SK-N-SH treated with all-trans-retinoic acid at 6 μM for 48 hours (cell line): ENCODE results near the gene CELF5.

Experiments used
- BACH2 ChIP-seq: fragments of 250-450 bp; sonication (Bioruptor Pico); IDR thresholded peaks from 2 replicates; pipeline ENCODE4 v1.9.0; 2021; ENCODE audit warnings: mild to moderate bottlenecking, borderline replicate concordance
- CSDC2 ChIP-seq: fragments of 250-450 bp; sonication (Bioruptor Pico); IDR thresholded peaks from 2 replicates; pipeline ENCODE4 v1.5.0; 2020; ENCODE audit warnings: mild to moderate bottlenecking, moderate library complexity
- GLIS3 ChIP-seq: fragments of 250-450 bp; sonication (Bioruptor Pico); IDR thresholded peaks from 2 replicates; pipeline ENCODE4 v1.5.0; 2020; ENCODE audit warnings: mild to moderate bottlenecking, moderate library complexity
- ISL1 ChIP-seq: fragments of 250-450 bp; sonication (Bioruptor Pico); IDR thresholded peaks from 2 replicates; pipeline ENCODE4 v2.1.2; 2022; ENCODE audit warnings: mild to moderate bottlenecking, moderate library complexity
- OSR1 ChIP-seq: fragments of 250-450 bp; sonication (Bioruptor Pico); IDR thresholded peaks from 2 replicates; pipeline ENCODE4 v1.8.0; 2022; ENCODE audit warnings: moderate library complexity, mild to moderate bottlenecking, inconsistent platforms
- RARB ChIP-seq: fragments of 250-450 bp; sonication (Bioruptor Pico); IDR thresholded peaks from 2 replicates; pipeline ENCODE4 v1.8.0; 2021; ENCODE audit warnings: mild to moderate bottlenecking, moderate library complexity
- ZC3H10 ChIP-seq: fragments of 250-450 bp; sonication (Bioruptor Pico); IDR thresholded peaks from 2 replicates; pipeline ENCODE4 v1.5.1; 2021; ENCODE audit warnings: mild to moderate bottlenecking, moderate library complexity
- ZNF565 ChIP-seq: fragments of 450-650 bp; formaldehyde crosslinking; conservative IDR thresholded peaks from 2 replicates; pipeline ENCODE4 v1.5.0; 2020; ENCODE audit warnings: low read depth, mild to moderate bottlenecking, moderate library complexity
- ZNF8 ChIP-seq: fragments of 450-650 bp; formaldehyde crosslinking; IDR thresholded peaks from 2 replicates; pipeline ENCODE4 v1.5.0; 2020; ENCODE audit warnings: mild to moderate bottlenecking, moderate library complexity
- TF ChIP-seq, protein P1 (sequence below): fragments of 250-450 bp; sonication (Bioruptor Pico); IDR thresholded peaks from 2 replicates; pipeline ENCODE4 v1.8.0; 2020; ENCODE audit warnings: mild to moderate bottlenecking, moderate library complexity, borderline replicate concordance
- TF ChIP-seq, protein P2 (sequence below): fragments of 250-450 bp; sonication (Bioruptor Pico); IDR thresholded peaks from 2 replicates; pipeline ENCODE4 v1.5.1; 2021; ENCODE audit warnings: mild to moderate bottlenecking, moderate library complexity
- TF ChIP-seq, protein P3 (sequence below): fragments of 250-450 bp; sonication (Bioruptor Pico); IDR thresholded peaks from 2 replicates; pipeline ENCODE4 v1.8.0; 2021; ENCODE audit warnings: low read depth, mild to moderate bottlenecking, moderate library complexity, borderline replicate concordance

- TF ChIP-seq ZC3H10 (CRISPR knock-in tag): no peak
- TF ChIP-seq ISL1 (CRISPR knock-in tag): no peak
- TF ChIP-seq, protein P1, sequence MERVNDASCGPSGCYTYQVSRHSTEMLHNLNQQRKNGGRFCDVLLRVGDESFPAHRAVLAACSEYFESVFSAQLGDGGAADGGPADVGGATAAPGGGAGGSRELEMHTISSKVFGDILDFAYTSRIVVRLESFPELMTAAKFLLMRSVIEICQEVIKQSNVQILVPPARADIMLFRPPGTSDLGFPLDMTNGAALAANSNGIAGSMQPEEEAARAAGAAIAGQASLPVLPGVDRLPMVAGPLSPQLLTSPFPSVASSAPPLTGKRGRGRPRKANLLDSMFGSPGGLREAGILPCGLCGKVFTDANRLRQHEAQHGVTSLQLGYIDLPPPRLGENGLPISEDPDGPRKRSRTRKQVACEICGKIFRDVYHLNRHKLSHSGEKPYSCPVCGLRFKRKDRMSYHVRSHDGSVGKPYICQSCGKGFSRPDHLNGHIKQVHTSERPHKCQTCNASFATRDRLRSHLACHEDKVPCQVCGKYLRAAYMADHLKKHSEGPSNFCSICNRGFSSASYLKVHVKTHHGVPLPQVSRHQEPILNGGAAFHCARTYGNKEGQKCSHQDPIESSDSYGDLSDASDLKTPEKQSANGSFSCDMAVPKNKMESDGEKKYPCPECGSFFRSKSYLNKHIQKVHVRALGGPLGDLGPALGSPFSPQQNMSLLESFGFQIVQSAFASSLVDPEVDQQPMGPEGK (CRISPR knock-in tag): no peak
- no peak for TF ChIP-seq RARB (CRISPR knock-in tag)
- no peak for TF ChIP-seq ZNF565
- TF ChIP-seq BACH2 (CRISPR knock-in tag): no peak
- TF ChIP-seq, protein P2, sequence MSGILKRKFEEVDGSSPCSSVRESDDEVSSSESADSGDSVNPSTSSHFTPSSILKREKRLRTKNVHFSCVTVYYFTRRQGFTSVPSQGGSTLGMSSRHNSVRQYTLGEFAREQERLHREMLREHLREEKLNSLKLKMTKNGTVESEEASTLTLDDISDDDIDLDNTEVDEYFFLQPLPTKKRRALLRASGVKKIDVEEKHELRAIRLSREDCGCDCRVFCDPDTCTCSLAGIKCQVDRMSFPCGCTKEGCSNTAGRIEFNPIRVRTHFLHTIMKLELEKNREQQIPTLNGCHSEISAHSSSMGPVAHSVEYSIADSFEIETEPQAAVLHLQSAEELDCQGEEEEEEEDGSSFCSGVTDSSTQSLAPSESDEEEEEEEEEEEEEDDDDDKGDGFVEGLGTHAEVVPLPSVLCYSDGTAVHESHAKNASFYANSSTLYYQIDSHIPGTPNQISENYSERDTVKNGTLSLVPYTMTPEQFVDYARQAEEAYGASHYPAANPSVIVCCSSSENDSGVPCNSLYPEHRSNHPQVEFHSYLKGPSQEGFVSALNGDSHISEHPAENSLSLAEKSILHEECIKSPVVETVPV (CRISPR knock-in tag): no peak
- TF ChIP-seq CSDC2: no peak
- TF ChIP-seq GLIS3 (CRISPR knock-in tag): no peak
- TF ChIP-seq, protein P3, sequence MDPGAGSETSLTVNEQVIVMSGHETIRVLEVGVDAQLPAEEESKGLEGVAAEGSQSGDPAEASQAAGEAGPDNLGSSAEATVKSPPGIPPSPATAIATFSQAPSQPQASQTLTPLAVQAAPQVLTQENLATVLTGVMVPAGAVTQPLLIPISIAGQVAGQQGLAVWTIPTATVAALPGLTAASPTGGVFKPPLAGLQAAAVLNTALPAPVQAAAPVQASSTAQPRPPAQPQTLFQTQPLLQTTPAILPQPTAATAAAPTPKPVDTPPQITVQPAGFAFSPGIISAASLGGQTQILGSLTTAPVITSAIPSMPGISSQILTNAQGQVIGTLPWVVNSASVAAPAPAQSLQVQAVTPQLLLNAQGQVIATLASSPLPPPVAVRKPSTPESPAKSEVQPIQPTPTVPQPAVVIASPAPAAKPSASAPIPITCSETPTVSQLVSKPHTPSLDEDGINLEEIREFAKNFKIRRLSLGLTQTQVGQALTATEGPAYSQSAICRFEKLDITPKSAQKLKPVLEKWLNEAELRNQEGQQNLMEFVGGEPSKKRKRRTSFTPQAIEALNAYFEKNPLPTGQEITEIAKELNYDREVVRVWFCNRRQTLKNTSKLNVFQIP: no peak
- TF ChIP-seq OSR1 (CRISPR knock-in tag): no peak
- TF ChIP-seq ZNF8 (CRISPR knock-in tag): no peak
These were observed 90.7 kb downstream of the CELF5 start for GRCh38 chr19:3314962-3315675.
